Activated CD8-positive, alpha-beta memory T cell treated with anti-CD3 and anti-CD28 coated beads for 24 hours (primary cell): ENCODE data around the gene ANO3.
"Not testable (repeated sequence)": the region's sequence is repeated elsewhere in the genome, so short reads cannot be mapped to it uniquely, and the experiment has no call there.

Source experiments
- DNase-seq: peaks from one replicate; pipeline ENCODE4 v3.0.0-alpha.2; 2020

The ANO3 gene

GRCh38 chr11:26579683-26580082 lies 247.8 kb downstream of the ANO3 start:
- no peak for DNase-seq

DNA sequence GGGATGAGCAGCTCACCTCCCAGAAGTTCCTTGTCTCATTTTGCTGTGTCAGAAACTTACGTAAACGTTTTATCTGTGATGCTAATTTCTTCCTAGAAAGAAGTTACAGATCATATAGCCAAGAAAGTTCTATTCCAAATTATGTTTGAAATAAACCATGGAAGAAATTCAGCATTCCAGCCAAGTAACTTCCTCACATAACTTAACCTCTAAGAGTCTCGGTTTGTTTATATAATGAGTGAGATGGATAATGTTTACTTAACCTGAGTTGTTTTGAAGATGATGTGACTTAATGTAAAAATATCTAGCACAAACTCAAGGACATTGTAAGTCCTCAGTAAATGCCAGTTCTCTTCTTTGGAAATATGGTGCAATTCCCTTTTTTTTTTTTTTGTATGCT lies 249.0 kb downstream of the ANO3 start:
- no peak for DNase-seq

GRCh38 chr11:26583550-26583949 lies 251.6 kb downstream of the ANO3 start:
- no peak for DNase-seq

DNA sequence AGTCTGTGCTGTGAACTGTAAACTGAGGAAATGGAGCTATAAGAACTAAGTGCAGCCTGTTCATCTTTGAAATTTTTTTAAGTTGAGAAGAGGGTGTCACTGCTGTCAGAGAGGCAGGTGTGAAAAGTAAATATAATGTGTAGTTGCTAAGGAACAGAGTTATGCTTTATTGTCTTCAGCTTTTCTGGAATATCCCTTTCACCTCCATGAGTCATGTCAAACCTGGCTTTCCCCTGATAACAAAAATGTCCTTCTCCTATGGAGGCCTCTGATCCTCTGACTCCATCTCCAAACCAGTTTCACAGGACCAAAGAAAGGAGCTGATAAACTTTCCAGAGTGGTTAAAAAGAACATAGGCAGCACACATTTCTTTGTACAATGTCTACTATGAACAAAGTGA lies 252.9 kb downstream of the ANO3 start:
- DNase-seq = no peak

DNA sequence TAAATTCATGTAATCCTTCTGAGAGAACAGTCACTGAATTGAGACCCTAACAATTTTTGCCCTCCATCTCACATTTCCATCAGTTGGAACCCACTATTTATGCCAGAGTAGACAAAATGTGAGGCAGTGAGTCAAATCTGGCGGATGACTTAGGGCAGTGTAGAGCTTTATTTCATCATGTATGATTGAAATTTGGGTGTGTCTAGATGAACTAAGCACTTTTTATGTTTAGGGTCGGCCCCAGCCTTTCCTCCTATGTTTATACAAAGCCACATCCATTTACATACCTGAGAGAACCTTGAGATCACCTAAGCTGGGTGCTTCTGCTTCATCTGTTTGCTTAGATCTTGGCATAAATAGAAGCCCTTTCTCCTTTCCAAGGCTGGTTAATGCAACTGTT lies 255.1 kb downstream of the ANO3 start:
- DNase-seq = no peak

- DNase-seq = no peak
These were observed 261.8 kb downstream of the ANO3 start for GRCh38 chr11:26593691-26594090.

- not testable (repeated sequence) for DNase-seq
These were observed 263.4 kb downstream of the ANO3 start for GRCh38 chr11:26595207-26595865.

DNA sequence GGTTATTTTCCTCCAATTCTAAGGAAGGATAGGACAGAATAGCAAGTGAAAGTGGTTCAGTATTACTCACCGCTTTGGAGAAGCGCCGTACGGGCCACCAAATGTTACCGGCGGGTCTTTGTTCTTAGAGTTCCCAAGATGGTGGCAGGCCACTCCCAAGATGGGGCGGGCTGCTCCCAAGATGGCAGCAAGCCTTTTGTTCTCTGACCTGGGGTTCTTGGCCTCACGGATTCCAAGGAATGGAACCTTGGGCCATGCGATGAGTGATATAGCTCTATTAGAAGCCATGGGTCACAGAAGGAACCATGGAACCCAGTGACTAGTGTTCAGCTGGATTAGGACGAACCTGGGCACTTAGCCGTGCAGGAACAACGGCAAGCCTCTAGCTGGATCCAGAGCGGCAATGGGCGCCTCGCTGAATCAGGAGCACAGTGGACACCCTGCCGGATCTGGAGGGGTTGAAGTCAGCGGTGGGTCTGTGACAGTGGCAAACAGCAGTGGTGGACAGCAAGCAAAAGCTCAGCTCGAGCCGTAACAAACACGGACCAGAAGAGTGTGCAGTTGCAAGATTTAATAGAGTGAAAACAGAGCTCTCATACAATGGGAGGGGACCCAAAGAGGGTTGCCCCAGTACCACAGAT lies 265.2 kb downstream of the ANO3 start:
- DNase-seq = not testable (repeated sequence)

GRCh38 chr11:26597899-26598298 lies 266.0 kb downstream of the ANO3 start:
- no peak for DNase-seq

DNA sequence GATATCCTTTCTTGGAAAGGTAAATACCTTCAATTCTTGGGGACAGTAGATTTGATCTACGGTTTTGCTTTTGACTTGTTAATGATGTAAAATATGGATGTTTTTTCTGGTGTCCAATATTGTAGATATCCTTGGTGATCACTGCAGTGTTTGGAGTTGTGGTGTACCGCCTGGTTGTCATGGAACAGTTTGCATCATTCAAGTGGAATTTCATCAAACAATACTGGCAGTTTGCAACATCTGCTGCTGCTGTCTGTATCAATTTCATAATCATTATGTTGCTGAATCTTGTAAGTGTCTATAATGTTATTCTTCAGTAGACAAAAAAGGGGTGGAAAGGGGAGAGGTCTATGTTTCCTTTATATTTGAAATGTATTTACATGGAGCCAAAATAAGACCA lies 267.5 kb downstream of the ANO3 start:
- DNase-seq = no peak

GRCh38 chr11:26599876-26600434 lies 268.0 kb downstream of the ANO3 start:
- no peak for DNase-seq

DNA sequence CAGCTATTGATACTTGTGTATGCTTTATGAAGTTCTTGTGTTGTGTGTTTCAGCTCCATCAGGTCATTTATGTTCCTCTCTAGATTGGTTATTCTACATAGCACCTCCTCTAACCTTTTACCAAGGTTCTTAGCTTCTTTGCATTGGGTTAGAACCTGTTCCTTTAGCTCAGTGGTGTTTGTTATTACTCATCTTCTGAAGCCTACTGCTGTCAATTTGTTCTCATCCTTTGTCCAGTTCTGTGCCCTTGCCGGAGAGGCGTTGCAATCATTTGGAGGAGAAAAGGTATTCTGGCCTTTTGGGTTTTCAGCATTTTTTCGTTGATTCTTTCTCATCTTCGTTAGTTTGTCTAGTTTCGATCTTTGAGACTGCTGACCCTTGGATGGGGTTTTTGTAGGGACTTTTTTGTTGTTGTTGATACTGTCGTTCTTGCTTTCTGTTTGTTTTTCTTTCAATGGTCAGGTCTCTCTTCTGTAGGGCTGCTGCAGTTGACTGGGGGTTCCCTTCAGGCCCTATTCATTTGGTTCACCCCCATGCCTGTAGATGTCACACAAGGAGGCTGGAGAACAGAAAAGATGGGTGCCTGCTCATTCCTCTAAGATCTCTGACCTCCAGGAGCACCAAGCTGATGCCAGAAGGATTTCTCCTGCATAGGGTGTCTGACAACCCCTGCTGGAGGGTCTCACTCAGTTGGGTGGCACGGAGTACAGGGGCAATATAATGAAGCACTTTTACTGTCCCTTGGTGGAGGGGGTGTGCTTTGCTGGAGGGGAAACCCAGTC lies 276.0 kb downstream of the ANO3 start:
- DNase-seq = no peak

DNA sequence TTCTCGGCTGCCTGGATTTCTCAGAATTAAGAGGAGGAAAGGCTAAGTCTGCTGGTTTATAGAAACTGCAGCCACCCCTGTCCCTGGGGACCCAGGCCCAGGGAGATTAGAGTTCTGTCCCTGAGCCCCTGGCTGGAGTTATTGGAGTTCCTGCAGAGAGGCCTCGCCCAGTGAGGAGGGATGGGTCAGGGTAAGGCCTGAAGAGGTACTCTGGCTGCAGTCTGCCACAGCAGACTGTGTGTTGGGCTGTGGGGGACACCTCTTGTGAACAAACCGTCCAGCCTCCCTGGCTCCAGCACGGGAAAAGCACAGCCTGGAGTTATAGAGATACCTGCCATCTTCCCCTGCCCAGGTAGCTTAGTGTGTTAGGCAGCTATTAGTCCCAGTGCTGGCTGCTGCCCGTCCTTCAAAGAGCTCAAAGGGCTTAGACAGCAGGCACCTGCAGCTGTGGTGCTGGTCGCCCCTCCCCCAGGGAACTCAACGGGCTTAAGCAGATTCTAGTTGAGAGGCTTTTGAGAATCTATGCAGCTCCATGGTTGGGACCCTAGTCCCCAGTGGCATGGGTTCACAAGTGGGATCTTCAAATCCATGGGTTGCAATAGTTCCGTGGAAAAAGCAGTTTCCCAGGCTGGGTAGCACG lies 276.7 kb downstream of the ANO3 start:
- no peak for DNase-seq

DNA sequence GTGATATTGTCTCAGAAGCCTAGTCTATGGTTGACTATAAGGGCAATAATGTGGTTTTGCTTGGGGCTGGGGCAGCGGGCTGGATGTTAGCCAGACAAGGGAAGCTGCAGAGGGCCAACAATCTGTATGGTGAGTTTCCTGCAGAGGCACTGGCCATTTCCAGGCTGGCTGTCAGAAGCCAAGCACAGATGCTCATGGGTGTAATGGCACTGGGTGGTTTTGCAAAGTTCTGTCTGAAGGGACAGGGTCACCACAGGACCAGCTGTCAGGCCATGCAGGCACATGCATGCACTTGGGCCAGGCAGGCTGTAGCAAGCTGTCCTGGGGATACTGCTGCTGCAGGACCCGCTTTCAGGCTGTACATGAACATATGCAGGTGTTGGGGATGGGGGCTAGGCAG lies 281.8 kb downstream of the ANO3 start:
- DNase-seq = no peak

- no peak for DNase-seq
These were observed 286.5 kb downstream of the ANO3 start for GRCh38 chr11:26618441-26618840.

GRCh38 chr11:26620282-26621045 lies 288.5 kb downstream of the ANO3 start:
- DNase-seq = no peak

DNA sequence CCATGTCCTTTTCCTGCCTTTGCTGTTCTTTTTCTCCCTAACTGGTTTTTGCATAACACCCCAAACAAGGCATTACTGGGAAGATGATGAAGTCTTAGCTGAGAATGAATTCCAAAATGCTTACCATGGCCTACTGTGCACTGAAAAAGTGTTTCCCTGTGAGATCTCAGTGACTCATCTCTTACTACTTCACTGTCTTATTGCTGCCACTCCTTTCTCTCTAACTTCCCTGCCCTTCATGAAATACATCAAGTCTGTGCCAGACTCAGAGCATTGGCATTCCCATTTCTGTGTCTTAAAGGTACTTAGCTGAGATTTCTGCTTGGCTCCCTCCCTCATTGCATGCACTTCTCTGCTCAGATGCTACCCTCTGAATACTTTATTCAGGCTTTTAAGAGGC lies 289.2 kb downstream of the ANO3 start:
- no peak for DNase-seq

- DNase-seq = no peak
These were observed 290.3 kb downstream of the ANO3 start for GRCh38 chr11:26622181-26622580.

GRCh38 chr11:26623076-26623659 lies 291.2 kb downstream of the ANO3 start:
- no peak for DNase-seq

DNA sequence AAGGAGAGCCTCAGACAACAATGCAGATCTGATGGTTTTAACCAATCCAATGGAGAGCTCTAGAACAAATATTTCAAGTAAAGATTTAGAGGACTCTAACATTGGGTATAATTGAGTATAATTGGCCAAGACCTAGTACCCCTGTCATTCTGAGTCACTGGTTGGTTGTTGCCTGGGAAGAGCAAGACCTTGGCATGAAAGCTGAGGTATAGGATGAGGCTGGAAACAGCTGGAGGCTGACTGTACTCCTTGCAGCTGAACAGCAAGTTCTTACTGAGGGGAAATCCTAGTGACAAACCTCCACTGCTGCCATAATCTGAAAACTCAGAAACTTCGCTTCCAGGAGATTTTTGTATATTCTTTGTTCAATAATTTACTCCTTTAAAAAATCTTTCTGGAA lies 294.4 kb downstream of the ANO3 start:
- no peak for DNase-seq

- no peak for DNase-seq
These were observed 300.8 kb downstream of the ANO3 start for GRCh38 chr11:26632691-26633159.

GRCh38 chr11:26643314-26643713 lies 311.4 kb downstream of the ANO3 start:
- not testable (repeated sequence) for DNase-seq
